ENCODE data around the gene SLCO2A1.

Gene SLCO2A1

DNA sequence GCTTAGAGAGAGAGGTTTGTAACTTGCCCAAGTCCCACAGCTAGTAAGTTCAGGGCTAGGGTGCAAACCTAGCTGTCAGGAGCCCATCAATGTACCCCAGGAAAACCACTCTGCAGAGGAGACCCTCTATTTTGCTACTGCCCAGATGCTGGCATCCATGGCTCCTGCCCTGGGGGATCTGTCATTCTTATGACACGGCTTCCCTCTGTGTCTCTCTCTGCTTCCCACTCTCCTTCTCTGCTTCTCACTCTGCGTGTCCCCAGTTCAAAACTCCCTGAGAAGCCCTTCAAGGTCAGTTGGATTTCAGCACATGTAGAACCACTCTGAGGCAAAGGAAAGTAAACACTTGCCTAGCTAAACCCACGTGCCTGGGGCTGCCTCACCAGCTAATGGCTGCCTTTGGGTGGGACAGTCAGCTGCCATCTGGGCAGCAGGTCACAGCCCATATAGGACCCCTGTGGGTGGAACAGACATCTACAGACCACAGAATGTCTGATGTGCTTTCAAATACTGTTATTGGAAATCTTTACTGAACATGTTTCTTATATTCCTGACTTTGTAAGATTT lies 29.4 kb upstream of the SLCO2A1 start:
- no peak overlapping the region for H3K27ac ChIP-seq (ENCODE audit: low read length)
- no peaks in the 10 kb centered on the region for H3K36me3 ChIP-seq (ENCODE audit: control insufficient read depth, low read depth, low read length)
- no peak overlapping the region for H3K9ac ChIP-seq (ENCODE audit: low read length)
- H3K27me3 ChIP-seq (ENCODE audit: control insufficient read depth, insufficient read depth, low read length): no peaks in the 10 kb centered on the region
- no peaks in the 10 kb centered on the region for H3K4me1 ChIP-seq (ENCODE audit: control insufficient read depth, low read depth, low read length)
- no peak overlapping the region for H3K4me3 ChIP-seq (ENCODE audit: low read length)
- H3K9me3 ChIP-seq (ENCODE audit: control insufficient read depth, low read depth, low read length): no peaks in the 10 kb centered on the region

GRCh38 chr3:134057654-134058110 lies 28.0 kb upstream of the SLCO2A1 start:
- Histone ChIP-seq H3K9ac (ENCODE audit: low read length) (no peak overlapping the region), H3K4me1 (ENCODE audit: control insufficient read depth, low read depth, low read length) (no peaks in the 10 kb centered on the region), H3K9me3 (ENCODE audit: control insufficient read depth, low read depth, low read length) (no peaks in the 10 kb centered on the region), H3K36me3 (ENCODE audit: control insufficient read depth, low read depth, low read length) (no peaks in the 10 kb centered on the region), H3K27ac (ENCODE audit: low read length) (no peak overlapping the region), H3K27me3 (ENCODE audit: control insufficient read depth, insufficient read depth, low read length) (no peaks in the 10 kb centered on the region), H3K4me3 (ENCODE audit: low read length) (no peak overlapping the region)

DNA sequence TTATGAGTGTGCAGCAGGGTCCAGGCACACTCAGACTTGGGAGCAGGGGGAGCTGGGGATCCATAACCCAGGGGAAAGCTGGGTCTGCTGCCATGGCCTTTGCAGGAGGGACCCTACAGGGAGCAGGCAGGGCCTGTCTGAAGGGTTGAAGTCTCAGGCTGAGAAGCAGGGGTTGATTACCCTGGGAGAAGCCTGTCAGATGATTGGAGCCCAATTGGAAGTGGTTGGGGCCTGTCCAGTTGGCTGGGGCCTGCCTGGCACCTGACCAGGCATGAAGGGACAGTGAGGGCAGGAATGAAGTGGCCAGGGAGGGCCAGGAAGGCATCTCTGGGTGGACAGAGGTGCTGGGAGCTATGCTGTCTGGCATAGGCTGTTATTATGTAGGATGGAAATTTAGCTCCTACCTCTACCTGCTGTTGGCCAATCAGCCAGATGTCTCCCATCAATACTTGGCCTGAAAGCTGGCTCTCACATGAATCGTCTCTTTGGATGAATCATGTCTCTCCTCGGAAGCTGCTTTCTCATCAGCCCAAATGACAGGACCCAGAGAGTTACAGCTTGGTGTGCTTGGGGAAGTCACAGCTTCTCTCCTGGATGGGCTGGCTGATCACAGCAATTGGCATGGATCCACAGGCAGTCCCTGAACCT lies 27.4 kb upstream of the SLCO2A1 start:
- Histone ChIP-seq H3K36me3 (ENCODE audit: control insufficient read depth, low read depth, low read length) (no peaks in the 10 kb centered on the region), H3K4me3 (ENCODE audit: low read length) (no peak overlapping the region), H3K9ac (ENCODE audit: low read length) (no peak overlapping the region), H3K27ac (ENCODE audit: low read length) (no peak overlapping the region), H3K27me3 (ENCODE audit: control insufficient read depth, insufficient read depth, low read length) (no peaks in the 10 kb centered on the region), H3K4me1 (ENCODE audit: control insufficient read depth, low read depth, low read length) (no peaks in the 10 kb centered on the region), H3K9me3 (ENCODE audit: control insufficient read depth, low read depth, low read length) (no peaks in the 10 kb centered on the region)

- no peaks in the 10 kb centered on the region for H3K4me1 ChIP-seq (ENCODE audit: control insufficient read depth, low read depth, low read length)
- H3K27ac ChIP-seq (ENCODE audit: low read length): no peak overlapping the region
- no peaks in the 10 kb centered on the region for H3K9me3 ChIP-seq (ENCODE audit: control insufficient read depth, low read depth, low read length)
- no peaks in the 10 kb centered on the region for H3K27me3 ChIP-seq (ENCODE audit: control insufficient read depth, insufficient read depth, low read length)
- no peaks in the 10 kb centered on the region for H3K36me3 ChIP-seq (ENCODE audit: control insufficient read depth, low read depth, low read length)
- H3K9ac ChIP-seq (ENCODE audit: low read length): no peak overlapping the region
- H3K4me3 ChIP-seq (ENCODE audit: low read length): no peak overlapping the region
Observed at GRCh38 chr3:134056464-134056891, 26.8 kb upstream of the SLCO2A1 start.

DNA sequence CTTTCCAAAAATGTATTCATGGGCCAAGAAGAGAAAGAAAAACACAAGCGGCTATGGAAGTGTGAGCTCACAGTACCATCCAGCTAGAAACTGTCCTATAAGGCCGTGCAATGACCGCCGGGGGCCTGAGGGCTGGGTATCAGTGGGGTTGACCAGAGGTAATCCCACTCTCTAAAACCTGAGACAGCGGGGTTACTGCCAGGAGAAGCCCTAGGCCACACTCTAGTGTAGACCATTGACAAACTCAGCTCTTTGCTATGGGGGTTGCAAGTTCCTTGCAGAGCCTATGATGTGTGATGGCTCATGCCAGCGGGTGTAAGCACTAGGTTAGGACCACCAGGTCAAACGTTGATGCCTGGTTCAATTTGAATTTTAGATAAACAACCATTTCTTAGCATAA lies 25.9 kb upstream of the SLCO2A1 start:
- Histone ChIP-seq H3K27ac (ENCODE audit: low read length) (no peak overlapping the region), H3K36me3 (ENCODE audit: control insufficient read depth, low read depth, low read length) (no peaks in the 10 kb centered on the region), H3K9ac (ENCODE audit: low read length) (no peak overlapping the region), H3K9me3 (ENCODE audit: control insufficient read depth, low read depth, low read length) (no peaks in the 10 kb centered on the region), H3K27me3 (ENCODE audit: control insufficient read depth, insufficient read depth, low read length) (no peaks in the 10 kb centered on the region), H3K4me3 (ENCODE audit: low read length) (no peak overlapping the region), H3K4me1 (ENCODE audit: control insufficient read depth, low read depth, low read length) (no peaks in the 10 kb centered on the region)

DNA sequence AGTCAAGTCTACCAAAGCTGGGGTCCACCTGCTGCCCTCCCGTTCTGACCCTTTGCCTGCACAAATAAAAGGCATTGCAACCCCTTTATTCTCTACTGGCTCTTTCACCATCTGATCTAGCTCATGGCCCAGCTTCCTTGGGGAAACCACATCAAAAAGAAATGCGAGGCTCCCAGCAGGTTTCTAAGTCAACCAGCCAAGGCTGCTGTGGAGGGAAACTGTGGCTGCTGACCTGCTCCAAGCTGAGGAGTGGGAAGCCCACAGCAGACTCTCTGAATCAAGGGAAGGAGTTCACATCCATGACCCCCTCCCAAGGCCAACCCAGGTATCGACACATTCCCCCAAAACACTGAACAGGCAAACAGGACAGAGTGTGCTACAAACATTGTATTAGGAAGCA lies 25.2 kb upstream of the SLCO2A1 start:
- H3K4me3 ChIP-seq (ENCODE audit: low read length): no peak overlapping the region
- H3K4me1 ChIP-seq (ENCODE audit: control insufficient read depth, low read depth, low read length): no peaks in the 10 kb centered on the region
- no peaks in the 10 kb centered on the region for H3K9me3 ChIP-seq (ENCODE audit: control insufficient read depth, low read depth, low read length)
- H3K9ac ChIP-seq (ENCODE audit: low read length): no peak overlapping the region
- no peak overlapping the region for H3K27ac ChIP-seq (ENCODE audit: low read length)
- H3K27me3 ChIP-seq (ENCODE audit: control insufficient read depth, insufficient read depth, low read length): no peaks in the 10 kb centered on the region
- no peaks in the 10 kb centered on the region for H3K36me3 ChIP-seq (ENCODE audit: control insufficient read depth, low read depth, low read length)

DNA sequence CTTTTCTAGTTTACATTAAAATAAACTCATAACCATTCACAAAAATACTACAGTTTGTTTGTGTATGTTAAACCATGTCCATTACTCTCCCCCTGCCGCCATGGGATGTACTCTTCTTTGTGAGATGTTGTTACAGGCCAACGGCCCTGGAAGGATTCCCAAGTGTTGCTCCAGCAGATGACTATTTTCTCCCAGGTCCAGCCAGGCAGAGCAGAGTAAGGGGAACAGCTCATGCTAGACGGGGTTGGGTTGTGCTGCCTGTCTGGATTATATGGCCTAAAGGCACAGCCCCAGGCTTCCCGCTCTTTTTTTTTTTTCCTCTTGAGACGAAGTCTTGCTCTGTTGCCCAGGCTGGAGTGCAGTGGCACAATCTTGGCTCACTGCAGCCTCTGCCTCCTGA lies 24.5 kb upstream of the SLCO2A1 start:
- H3K4me1 ChIP-seq (ENCODE audit: control insufficient read depth, low read depth, low read length): no peaks in the 10 kb centered on the region
- no peaks in the 10 kb centered on the region for H3K36me3 ChIP-seq (ENCODE audit: control insufficient read depth, low read depth, low read length)
- H3K27ac ChIP-seq (ENCODE audit: low read length): no peak overlapping the region
- no peaks in the 10 kb centered on the region for H3K9me3 ChIP-seq (ENCODE audit: control insufficient read depth, low read depth, low read length)
- no peak overlapping the region for H3K9ac ChIP-seq (ENCODE audit: low read length)
- no peaks in the 10 kb centered on the region for H3K27me3 ChIP-seq (ENCODE audit: control insufficient read depth, insufficient read depth, low read length)
- no peak overlapping the region for H3K4me3 ChIP-seq (ENCODE audit: low read length)

DNA sequence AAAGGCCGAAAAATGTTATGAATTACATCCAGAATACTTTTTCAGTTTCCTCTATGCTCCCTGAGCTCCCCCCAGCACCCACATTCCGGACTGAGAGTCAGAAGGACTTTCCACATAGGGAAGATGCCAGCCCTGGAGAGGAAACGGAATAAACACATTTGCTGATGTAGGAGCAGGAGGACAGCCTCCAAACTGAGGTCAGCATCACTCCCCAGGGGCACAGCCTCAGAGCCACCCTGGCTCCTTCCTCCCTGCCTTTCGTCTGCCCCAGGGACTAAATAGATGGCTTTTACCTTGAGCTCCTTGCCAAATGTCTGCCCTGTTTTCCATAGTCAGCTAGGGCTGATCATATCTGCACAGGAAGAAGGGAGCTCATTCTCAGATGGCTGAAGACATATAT lies 22.6 kb upstream of the SLCO2A1 start:
- Histone ChIP-seq H3K9ac (ENCODE audit: low read length) (no peak overlapping the region), H3K27me3 (ENCODE audit: control insufficient read depth, insufficient read depth, low read length) (no peaks in the 10 kb centered on the region), H3K36me3 (ENCODE audit: control insufficient read depth, low read depth, low read length) (no peaks in the 10 kb centered on the region), H3K4me3 (ENCODE audit: low read length) (no peak overlapping the region), H3K9me3 (ENCODE audit: control insufficient read depth, low read depth, low read length) (no peaks in the 10 kb centered on the region), H3K4me1 (ENCODE audit: control insufficient read depth, low read depth, low read length) (no peaks in the 10 kb centered on the region), H3K27ac (ENCODE audit: low read length) (no peak overlapping the region)

DNA sequence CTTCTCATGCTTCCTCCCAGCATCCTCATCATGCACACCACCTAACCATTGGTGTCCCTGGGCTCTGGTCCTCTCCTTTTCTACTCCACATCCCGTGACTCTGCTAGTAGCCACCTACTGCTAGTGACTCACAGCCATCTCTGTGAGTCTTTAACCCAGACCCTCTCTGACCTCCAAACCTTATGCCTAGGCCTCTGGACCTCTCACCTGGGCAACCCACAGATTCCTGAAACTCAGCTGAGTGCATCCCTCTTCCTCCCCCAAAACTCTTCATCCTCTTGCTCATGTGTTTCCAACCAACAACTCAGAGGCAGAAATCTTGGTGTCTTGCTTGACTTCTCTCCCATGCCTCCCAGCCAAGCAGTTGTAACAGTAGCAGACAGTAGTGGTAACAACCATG lies 20.0 kb upstream of the SLCO2A1 start:
- peaks cover 14% of the 10 kb centered on the region for H3K9me3 ChIP-seq (ENCODE audit: control insufficient read depth, low read depth, low read length)

DNA sequence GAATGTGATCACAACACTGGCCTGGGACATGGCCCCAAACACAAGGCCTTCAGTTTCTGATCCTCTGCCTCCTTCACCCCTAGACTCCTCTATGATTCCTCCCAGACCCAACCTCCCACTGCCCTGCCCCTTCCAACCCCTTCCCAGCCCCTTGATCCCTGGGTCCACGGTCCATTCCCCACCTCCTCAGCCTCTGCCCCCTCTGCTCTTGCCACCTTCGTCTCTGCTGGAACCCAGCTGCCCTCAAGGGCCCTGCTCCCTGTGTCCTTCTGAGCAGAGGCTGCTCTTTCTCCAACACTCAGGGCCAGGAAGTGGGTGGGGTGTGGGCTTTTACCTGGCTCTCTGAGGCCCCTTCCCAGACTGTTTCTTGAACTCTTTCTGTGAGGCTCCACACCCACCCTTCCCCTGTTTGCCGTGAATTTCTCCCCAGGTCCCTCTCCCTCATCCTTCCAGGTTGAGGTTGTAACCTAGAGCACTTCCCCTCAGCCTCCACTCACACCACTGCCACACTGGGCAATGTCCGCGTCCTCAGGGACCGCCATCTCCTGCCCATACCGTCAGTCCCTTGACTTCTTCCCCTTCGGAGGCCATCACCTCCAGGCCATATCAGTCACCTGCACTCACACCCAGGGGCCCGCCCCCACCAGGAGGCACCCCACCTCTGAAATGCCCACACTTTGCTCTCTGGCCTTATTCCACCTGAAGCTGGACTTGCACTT lies 18.7 kb upstream of the SLCO2A1 start:
- Histone ChIP-seq H3K4me1 (ENCODE audit: control insufficient read depth, low read depth, low read length) (no peaks in the 10 kb centered on the region), H3K4me3 (ENCODE audit: low read length) (no peak overlapping the region), H3K27ac (ENCODE audit: low read length) (no peak overlapping the region), H3K36me3 (ENCODE audit: control insufficient read depth, low read depth, low read length) (no peaks in the 10 kb centered on the region), H3K9ac (ENCODE audit: low read length) (no peak overlapping the region), H3K27me3 (ENCODE audit: control insufficient read depth, insufficient read depth, low read length) (no peaks in the 10 kb centered on the region), H3K9me3 (ENCODE audit: control insufficient read depth, low read depth, low read length) (peaks cover 26% of the 10 kb centered on the region)

More for the DNA sequence above, 20.0 kb upstream of the SLCO2A1 start:
- no peaks in the 10 kb centered on the region for H3K27me3 ChIP-seq (ENCODE audit: control insufficient read depth, insufficient read depth, low read length)
- H3K4me3 ChIP-seq (ENCODE audit: low read length): no peak overlapping the region
- H3K4me1 ChIP-seq (ENCODE audit: control insufficient read depth, low read depth, low read length): no peaks in the 10 kb centered on the region
- no peak overlapping the region for H3K9ac ChIP-seq (ENCODE audit: low read length)
- no peaks in the 10 kb centered on the region for H3K36me3 ChIP-seq (ENCODE audit: control insufficient read depth, low read depth, low read length)
- no peak overlapping the region for H3K27ac ChIP-seq (ENCODE audit: low read length)

GRCh38 chr3:134044459-134044858 lies 14.7 kb upstream of the SLCO2A1 start:
- no peaks in the 10 kb centered on the region for H3K27me3 ChIP-seq (ENCODE audit: control insufficient read depth, insufficient read depth, low read length)
- no peak overlapping the region for H3K27ac ChIP-seq (ENCODE audit: low read length)
- peaks cover 41% of the 10 kb centered on the region for H3K9me3 ChIP-seq (ENCODE audit: control insufficient read depth, low read depth, low read length)
- no peaks in the 10 kb centered on the region for H3K36me3 ChIP-seq (ENCODE audit: control insufficient read depth, low read depth, low read length)
- no peaks in the 10 kb centered on the region for H3K4me1 ChIP-seq (ENCODE audit: control insufficient read depth, low read depth, low read length)
- H3K9ac ChIP-seq (ENCODE audit: low read length): no peak overlapping the region
- no peak overlapping the region for H3K4me3 ChIP-seq (ENCODE audit: low read length)

- H3K27me3 ChIP-seq (ENCODE audit: control insufficient read depth, insufficient read depth, low read length): no peaks in the 10 kb centered on the region
- no peak overlapping the region for H3K9ac ChIP-seq (ENCODE audit: low read length)
- H3K4me3 ChIP-seq (ENCODE audit: low read length): no peak overlapping the region
- no peak overlapping the region for H3K27ac ChIP-seq (ENCODE audit: low read length)
- H3K36me3 ChIP-seq (ENCODE audit: control insufficient read depth, low read depth, low read length): no peaks in the 10 kb centered on the region
- H3K9me3 ChIP-seq (ENCODE audit: control insufficient read depth, low read depth, low read length): peaks cover 31% of the 10 kb centered on the region
- H3K4me1 ChIP-seq (ENCODE audit: control insufficient read depth, low read depth, low read length): no peaks in the 10 kb centered on the region
Observed at GRCh38 chr3:134040066-134040465, 10.3 kb upstream of the SLCO2A1 start.
